Measurements from ENCODE around the gene TRIM2. TPM values are rescaled to one million over a fixed set of nuclear protein-coding genes. Genes with fewer than 3 reads are reported as not detected.

Gene TRIM2
- total and polyA plus RNA-seq, 2 of the 8 experiments (the other 6 are each of a cell fraction or from before 2014, with no cell fraction given), result 34.0 to 59.8 TPM

DNA sequence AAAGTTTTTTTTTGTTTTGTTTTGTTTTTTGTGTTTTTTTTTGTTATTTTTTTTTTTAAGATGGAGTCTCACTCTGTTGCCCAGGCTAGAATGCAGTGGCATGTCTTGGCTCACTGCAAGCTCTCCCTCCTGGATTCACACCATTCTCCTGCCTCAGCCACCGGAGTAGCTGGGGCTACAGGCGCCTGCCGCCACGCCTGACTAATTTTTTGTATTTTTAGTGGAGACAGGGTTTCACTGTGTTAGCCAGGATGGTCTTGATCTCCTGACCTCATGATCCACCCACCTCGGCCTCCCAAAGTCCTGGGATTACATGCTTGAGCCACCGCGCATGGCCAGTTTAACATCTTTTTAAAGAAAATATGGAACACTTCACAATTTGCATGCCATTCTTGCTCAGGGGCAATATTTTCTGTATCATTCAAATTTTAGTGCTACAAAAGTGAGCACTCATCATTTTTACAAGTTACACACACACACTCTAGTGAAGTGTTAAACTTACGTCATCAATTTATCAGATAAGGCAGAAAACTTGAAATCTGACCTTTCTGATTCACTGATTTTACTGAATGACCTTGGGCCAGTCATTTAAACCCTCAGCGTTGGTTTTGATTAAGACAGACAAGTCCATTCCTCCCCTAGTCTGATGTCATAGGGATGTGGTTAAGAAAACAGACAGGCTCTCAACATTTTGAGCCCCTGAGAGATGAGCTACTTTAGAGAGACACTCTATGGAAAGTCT, 61.2 kb downstream of the TRIM2 start (continued):
- TF ChIP-seq EP300 (IDR thresholded peaks at IDR 0.05; ENCODE audit: borderline replicate concordance in 1 of 2, low read depth in 2 of 2, low read length in 2 of 2), result no peak
- no peak for TF ChIP-seq EGR1 (IDR thresholded peaks at IDR 0.05; ENCODE audit: borderline replicate concordance, low read depth, low read length)
- TF ChIP-seq, protein P1, sequence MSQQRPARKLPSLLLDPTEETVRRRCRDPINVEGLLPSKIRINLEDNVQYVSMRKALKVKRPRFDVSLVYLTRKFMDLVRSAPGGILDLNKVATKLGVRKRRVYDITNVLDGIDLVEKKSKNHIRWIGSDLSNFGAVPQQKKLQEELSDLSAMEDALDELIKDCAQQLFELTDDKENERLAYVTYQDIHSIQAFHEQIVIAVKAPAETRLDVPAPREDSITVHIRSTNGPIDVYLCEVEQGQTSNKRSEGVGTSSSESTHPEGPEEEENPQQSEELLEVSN (IDR thresholded peaks at IDR 0.05), result no peak
- no peak for TF ChIP-seq HDAC2 (IDR thresholded peaks at IDR 0.05; ENCODE audit: borderline replicate concordance in 1 of 2, low read depth in 2 of 2, low read length in 2 of 2)
- no peak for TF ChIP-seq BRCA1 (IDR thresholded peaks at IDR 0.05; ENCODE audit: low read depth, low read length)
- TF ChIP-seq TBP (IDR thresholded peaks at IDR 0.05; ENCODE audit: low read depth, low read length), result no peak
- TF ChIP-seq TAF1 (IDR thresholded peaks at IDR 0.05; ENCODE audit: low read depth, low read length), result no peak
- no peak for TF ChIP-seq TCF12 (IDR thresholded peaks at IDR 0.05; ENCODE audit: low read depth, low read length)
- no peak for TF ChIP-seq MAX (IDR thresholded peaks at IDR 0.05)
